ENCODE measurements around the gene HRH2. TPM values are rescaled to one million over a fixed set of nuclear protein-coding genes. Genes with fewer than 3 reads are reported as not detected.

HRH2 gene
- total RNA-seq, 1 experiment from 2014 or later = 9.3 TPM

DNA sequence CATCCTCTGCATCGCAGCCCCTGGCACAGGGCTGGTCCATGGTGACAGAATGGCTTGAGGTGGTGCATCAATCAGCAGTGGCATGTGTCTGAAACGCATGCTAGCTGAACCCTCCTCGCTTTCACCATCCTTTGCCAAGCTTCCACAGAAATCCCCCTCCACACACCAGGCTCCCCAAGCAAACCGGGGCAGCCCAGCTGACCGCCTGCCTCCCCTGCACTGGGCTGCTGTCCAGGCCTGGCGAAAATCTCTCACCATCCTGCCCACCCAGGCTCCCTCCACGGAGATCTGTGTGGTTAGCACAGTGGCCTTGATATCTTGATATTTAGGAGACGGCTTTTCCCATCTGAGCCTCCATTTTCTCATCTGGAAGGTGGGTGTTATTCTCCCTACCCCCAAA, 905 bp upstream of the HRH2 start:
- H3K4me3 Mint-ChIP-seq = peak overlapping the region; percentile 90
- H3K9me3 Mint-ChIP-seq = peaks cover 7% of the 10 kb centered on the region
- peaks cover 31% of the 10 kb centered on the region for H3K4me1 Mint-ChIP-seq
- H3K27ac Mint-ChIP-seq = no peak overlapping the region
- DNase-seq (ENCODE audit: low spot score) (no peak), ATAC-seq (no peak)
- TF ChIP-seq, protein P1, sequence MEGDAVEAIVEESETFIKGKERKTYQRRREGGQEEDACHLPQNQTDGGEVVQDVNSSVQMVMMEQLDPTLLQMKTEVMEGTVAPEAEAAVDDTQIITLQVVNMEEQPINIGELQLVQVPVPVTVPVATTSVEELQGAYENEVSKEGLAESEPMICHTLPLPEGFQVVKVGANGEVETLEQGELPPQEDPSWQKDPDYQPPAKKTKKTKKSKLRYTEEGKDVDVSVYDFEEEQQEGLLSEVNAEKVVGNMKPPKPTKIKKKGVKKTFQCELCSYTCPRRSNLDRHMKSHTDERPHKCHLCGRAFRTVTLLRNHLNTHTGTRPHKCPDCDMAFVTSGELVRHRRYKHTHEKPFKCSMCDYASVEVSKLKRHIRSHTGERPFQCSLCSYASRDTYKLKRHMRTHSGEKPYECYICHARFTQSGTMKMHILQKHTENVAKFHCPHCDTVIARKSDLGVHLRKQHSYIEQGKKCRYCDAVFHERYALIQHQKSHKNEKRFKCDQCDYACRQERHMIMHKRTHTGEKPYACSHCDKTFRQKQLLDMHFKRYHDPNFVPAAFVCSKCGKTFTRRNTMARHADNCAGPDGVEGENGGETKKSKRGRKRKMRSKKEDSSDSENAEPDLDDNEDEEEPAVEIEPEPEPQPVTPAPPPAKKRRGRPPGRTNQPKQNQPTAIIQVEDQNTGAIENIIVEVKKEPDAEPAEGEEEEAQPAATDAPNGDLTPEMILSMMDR (IDR thresholded peaks at IDR 0.05) = no peak
- peaks cover 4% of the 10 kb centered on the region; the same call in 1 of the 2 replicates for H3K36me3 Mint-ChIP-seq
- ChIA-PET CTCF (interaction anchor here (1.1 to 8.4 kb wide), 2 partner anchors 73 to 123 kb away, joined by 3 to 58 read pairs; no protein-coding TSS in a partner anchor), POLR2A (no interaction called here)
- peaks cover 20% of the 10 kb centered on the region for H3K27me3 Mint-ChIP-seq (ENCODE audit: low read depth)

GRCh38 chr5:175658299-175659145, 651 bp downstream of the HRH2 start:
- Mint-ChIP-seq H3K36me3 (no peaks in the 10 kb centered on the region; the same call in 1 of the 2 replicates), H3K4me3 (peak overlapping the region; percentile 90), H3K27me3 (ENCODE audit: low read depth) (peaks cover 13% of the 10 kb centered on the region), H3K4me1 (peaks cover 29% of the 10 kb centered on the region), H3K27ac (no peak overlapping the region), H3K9me3 (no peaks in the 10 kb centered on the region)
- ATAC-seq = peak; percentile 45
- POLR2A ChIA-PET = interaction anchor here (0.5 to 0.6 kb wide), 2 partner anchors 507 to 885 kb away, joined by 3 read pairs; no protein-coding TSS in a partner anchor
- DNase-seq (ENCODE audit: low spot score) = peak; percentile 52
- TF ChIP-seq ZNF121 (CRISPR knock-in tag; IDR thresholded peaks at IDR 0.05) (no peak), NR2C2 (CRISPR knock-in tag; IDR thresholded peaks at IDR 0.05) (no peak), FOXP1 (CRISPR knock-in tag; IDR thresholded peaks at IDR 0.05; ENCODE audit: borderline replicate concordance) (0 out of 2 replicates have a peak, but pooled peaks have one; percentile 22), GRHL2 (CRISPR knock-in tag; IDR thresholded peaks at IDR 0.05; ENCODE audit: insufficient replicate concordance, severe bottlenecking) (no peak), ZBTB21 (CRISPR knock-in tag; IDR thresholded peaks at IDR 0.05; ENCODE audit: borderline replicate concordance) (no peak), KAT7 (CRISPR knock-in tag; IDR thresholded peaks at IDR 0.05; ENCODE audit: borderline replicate concordance) (peak; percentile 90), ZNF138 (CRISPR knock-in tag; conservative IDR thresholded peaks at IDR 0.05) (no peak), NFE2L1 (CRISPR knock-in tag; IDR thresholded peaks at IDR 0.05) (peak; percentile 56; the same call in 1 of the 2 replicates), SP1 (CRISPR knock-in tag; conservative IDR thresholded peaks at IDR 0.05) (0 out of 2 replicates have a peak, but pooled peaks have one; percentile 27), ETV6 (CRISPR knock-in tag; IDR thresholded peaks at IDR 0.05) (peak; percentile 21; the same call in 1 of the 2 replicates), CREB1 (CRISPR knock-in tag; IDR thresholded peaks at IDR 0.05) (0 out of 2 replicates have a peak, but pooled peaks have one; percentile 37), ZNF423 (CRISPR knock-in tag; IDR thresholded peaks at IDR 0.05) (0 out of 2 replicates have a peak, but pooled peaks have one; percentile 22), FOXK1 (CRISPR knock-in tag; IDR thresholded peaks at IDR 0.05) (peak; percentile 35; the same call in 1 of the 2 replicates)
- TF ChIP-seq, protein P2, sequence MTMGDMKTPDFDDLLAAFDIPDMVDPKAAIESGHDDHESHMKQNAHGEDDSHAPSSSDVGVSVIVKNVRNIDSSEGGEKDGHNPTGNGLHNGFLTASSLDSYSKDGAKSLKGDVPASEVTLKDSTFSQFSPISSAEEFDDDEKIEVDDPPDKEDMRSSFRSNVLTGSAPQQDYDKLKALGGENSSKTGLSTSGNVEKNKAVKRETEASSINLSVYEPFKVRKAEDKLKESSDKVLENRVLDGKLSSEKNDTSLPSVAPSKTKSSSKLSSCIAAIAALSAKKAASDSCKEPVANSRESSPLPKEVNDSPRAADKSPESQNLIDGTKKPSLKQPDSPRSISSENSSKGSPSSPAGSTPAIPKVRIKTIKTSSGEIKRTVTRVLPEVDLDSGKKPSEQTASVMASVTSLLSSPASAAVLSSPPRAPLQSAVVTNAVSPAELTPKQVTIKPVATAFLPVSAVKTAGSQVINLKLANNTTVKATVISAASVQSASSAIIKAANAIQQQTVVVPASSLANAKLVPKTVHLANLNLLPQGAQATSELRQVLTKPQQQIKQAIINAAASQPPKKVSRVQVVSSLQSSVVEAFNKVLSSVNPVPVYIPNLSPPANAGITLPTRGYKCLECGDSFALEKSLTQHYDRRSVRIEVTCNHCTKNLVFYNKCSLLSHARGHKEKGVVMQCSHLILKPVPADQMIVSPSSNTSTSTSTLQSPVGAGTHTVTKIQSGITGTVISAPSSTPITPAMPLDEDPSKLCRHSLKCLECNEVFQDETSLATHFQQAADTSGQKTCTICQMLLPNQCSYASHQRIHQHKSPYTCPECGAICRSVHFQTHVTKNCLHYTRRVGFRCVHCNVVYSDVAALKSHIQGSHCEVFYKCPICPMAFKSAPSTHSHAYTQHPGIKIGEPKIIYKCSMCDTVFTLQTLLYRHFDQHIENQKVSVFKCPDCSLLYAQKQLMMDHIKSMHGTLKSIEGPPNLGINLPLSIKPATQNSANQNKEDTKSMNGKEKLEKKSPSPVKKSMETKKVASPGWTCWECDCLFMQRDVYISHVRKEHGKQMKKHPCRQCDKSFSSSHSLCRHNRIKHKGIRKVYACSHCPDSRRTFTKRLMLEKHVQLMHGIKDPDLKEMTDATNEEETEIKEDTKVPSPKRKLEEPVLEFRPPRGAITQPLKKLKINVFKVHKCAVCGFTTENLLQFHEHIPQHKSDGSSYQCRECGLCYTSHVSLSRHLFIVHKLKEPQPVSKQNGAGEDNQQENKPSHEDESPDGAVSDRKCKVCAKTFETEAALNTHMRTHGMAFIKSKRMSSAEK (CRISPR knock-in tag; IDR thresholded peaks at IDR 0.05; ENCODE audit: borderline replicate concordance) = no peak
- TF ChIP-seq, protein P3, sequence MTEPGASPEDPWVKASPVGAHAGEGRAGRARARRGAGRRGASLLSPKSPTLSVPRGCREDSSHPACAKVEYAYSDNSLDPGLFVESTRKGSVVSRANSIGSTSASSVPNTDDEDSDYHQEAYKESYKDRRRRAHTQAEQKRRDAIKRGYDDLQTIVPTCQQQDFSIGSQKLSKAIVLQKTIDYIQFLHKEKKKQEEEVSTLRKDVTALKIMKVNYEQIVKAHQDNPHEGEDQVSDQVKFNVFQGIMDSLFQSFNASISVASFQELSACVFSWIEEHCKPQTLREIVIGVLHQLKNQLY (CRISPR knock-in tag; IDR thresholded peaks at IDR 0.05) = no peak
- CTCF ChIA-PET = interaction anchor here (0.7 to 8.4 kb wide), 4 partner anchors 32 to 124 kb away, joined by 3 to 58 read pairs (median 6); no protein-coding TSS in a partner anchor

All from WTC11 (cell line).